ENCODE data around the gene TSC22D2. TPM values are rescaled to one million over a fixed set of nuclear protein-coding genes. Genes with fewer than 3 reads are reported as not detected.
A peak's percentile ranks its signal among the peaks of the same experiment; 100 is the strongest.

TSC22D2 gene
- total RNA-seq, 1 donor from 2014 or later: 16.0 TPM

- no peak for DNase-seq (ENCODE audit: low read depth)
- no peak for TF ChIP-seq CTCF (conservative IDR thresholded peaks at IDR 0.05; ENCODE audit: low read depth, low read length)
- peak overlapping the region; percentile 88 for H3K4me3 ChIP-seq (ENCODE audit: low read depth, low read length)
Measured at GRCh38 chr3:150407051-150407807, 869 bp upstream of the TSC22D2 start.

DNA sequence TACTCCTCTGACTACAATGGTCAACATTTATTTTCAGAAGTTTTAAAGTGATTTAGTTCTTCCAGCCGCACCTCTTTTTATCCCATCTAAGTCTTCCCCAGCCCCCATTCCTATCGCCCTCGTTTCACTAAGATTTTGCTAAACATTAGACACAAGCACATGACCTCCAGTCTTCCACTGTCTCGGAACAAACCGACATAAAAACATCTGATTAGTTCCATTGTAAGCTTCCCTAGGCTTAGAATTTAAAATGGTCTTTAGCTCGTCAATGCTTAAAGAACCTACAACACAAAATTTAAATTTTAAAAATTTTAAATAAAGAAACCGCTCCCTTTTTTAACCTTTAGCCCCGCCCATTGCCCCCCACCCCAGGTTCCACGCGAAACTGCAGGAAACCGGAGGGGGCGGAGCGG, 284 bp upstream of the TSC22D2 start:
- peak overlapping the region; percentile 88 for H3K4me3 ChIP-seq (ENCODE audit: low read depth, low read length)
- no peak for TF ChIP-seq CTCF (conservative IDR thresholded peaks at IDR 0.05; ENCODE audit: low read depth, low read length)
- DNase-seq (ENCODE audit: low read depth): peak; percentile 76

GRCh38 chr3:150409125-150409511, 1.0 kb downstream of the TSC22D2 start:
- TF ChIP-seq CTCF (conservative IDR thresholded peaks at IDR 0.05; ENCODE audit: low read depth, low read length): no peak
- no peak for DNase-seq (ENCODE audit: low read depth)
- peak overlapping the region; percentile 88 for H3K4me3 ChIP-seq (ENCODE audit: low read depth, low read length)

- no peak for DNase-seq (ENCODE audit: low read depth)
- peak overlapping the region; percentile 88 for H3K4me3 ChIP-seq (ENCODE audit: low read depth, low read length)
- peak; percentile 45 for TF ChIP-seq CTCF (conservative IDR thresholded peaks at IDR 0.05; ENCODE audit: low read depth, low read length)
Measured at GRCh38 chr3:150409512-150410310, 1.6 kb downstream of the TSC22D2 start.

GRCh38 chr3:150410311-150411105, 2.4 kb downstream of the TSC22D2 start:
- DNase-seq (ENCODE audit: low read depth): no peak

GRCh38 chr3:150411106-150411460, 3.0 kb downstream of the TSC22D2 start:
- no peak for TF ChIP-seq CTCF (conservative IDR thresholded peaks at IDR 0.05; ENCODE audit: low read depth, low read length)
- no peak for DNase-seq (ENCODE audit: low read depth)
- peak overlapping the region; percentile 88 for H3K4me3 ChIP-seq (ENCODE audit: low read depth, low read length)

More at GRCh38 chr3:150410311-150411105, 2.4 kb downstream of the TSC22D2 start:
- H3K4me3 ChIP-seq (ENCODE audit: low read depth, low read length): peak overlapping the region; percentile 88
- TF ChIP-seq CTCF (conservative IDR thresholded peaks at IDR 0.05; ENCODE audit: low read depth, low read length): no peak

Measured in epithelial cell of proximal tubule (primary cell).